ENCODE results near the gene SOX1. TPM values are rescaled to one million over a fixed set of nuclear protein-coding genes. Genes with fewer than 3 reads are reported as not detected.

SOX1 gene
- total RNA-seq, 1 experiment from 2014 or later: not detected

DNA sequence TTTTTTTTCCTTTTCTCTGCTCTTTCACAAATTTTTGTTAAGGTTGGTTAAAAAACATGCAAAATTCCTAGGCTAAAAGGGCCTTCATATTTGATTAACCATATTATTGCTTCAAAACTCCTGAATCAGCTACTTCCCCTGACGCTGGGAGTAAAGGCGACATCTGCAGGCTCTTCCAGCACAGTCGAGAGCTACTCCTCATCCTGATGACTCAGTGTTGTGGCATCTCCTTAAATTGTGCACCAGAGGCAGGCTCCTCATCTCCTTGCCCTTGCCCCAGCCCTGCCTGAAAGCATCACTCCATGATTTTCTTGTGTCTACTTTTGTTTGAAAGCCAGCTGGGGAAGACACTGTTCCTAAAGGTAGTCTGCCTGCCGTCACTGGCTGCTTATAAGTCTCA is 24.5 kb upstream of the SOX1 start:
- BruUV-seq (replicated peaks): no TSS peak
- Mint-ChIP-seq H3K9me3 (ENCODE audit: unreplicated experiment) (peaks cover 31% of the 10 kb centered on the region), H3K4me3 (ENCODE audit: unreplicated experiment) (no peak overlapping the region), H3K4me1 (ENCODE audit: insufficient read depth, unreplicated experiment) (no peaks in the 10 kb centered on the region), H3K36me3 (ENCODE audit: insufficient read depth, unreplicated experiment) (no peaks in the 10 kb centered on the region), H3K27me3 (ENCODE audit: insufficient read depth, unreplicated experiment) (no peaks in the 10 kb centered on the region), H3K27ac (ENCODE audit: low read depth, unreplicated experiment) (no peak overlapping the region)
- CTCF ChIA-PET: interaction anchor here (0.6 to 1.7 kb wide), 3 partner anchors 9 to 89 kb away, joined by 4 to 6 read pairs (median 6); no protein-coding TSS in a partner anchor
- intact Hi-C loops (cut with micrococcal nuclease): no loop called here
- TF ChIP-seq, protein P1, sequence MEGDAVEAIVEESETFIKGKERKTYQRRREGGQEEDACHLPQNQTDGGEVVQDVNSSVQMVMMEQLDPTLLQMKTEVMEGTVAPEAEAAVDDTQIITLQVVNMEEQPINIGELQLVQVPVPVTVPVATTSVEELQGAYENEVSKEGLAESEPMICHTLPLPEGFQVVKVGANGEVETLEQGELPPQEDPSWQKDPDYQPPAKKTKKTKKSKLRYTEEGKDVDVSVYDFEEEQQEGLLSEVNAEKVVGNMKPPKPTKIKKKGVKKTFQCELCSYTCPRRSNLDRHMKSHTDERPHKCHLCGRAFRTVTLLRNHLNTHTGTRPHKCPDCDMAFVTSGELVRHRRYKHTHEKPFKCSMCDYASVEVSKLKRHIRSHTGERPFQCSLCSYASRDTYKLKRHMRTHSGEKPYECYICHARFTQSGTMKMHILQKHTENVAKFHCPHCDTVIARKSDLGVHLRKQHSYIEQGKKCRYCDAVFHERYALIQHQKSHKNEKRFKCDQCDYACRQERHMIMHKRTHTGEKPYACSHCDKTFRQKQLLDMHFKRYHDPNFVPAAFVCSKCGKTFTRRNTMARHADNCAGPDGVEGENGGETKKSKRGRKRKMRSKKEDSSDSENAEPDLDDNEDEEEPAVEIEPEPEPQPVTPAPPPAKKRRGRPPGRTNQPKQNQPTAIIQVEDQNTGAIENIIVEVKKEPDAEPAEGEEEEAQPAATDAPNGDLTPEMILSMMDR (IDR thresholded peaks at IDR 0.05; ENCODE audit: unreplicated experiment): no peak
- POLR2A ChIA-PET: interaction anchor here (0.5 kb wide), 1 partner anchor 72 kb away, joined by 4 read pairs; no protein-coding TSS in a partner anchor
- DNase-seq (ENCODE audit: unreplicated experiment): peak; percentile 24

DNA sequence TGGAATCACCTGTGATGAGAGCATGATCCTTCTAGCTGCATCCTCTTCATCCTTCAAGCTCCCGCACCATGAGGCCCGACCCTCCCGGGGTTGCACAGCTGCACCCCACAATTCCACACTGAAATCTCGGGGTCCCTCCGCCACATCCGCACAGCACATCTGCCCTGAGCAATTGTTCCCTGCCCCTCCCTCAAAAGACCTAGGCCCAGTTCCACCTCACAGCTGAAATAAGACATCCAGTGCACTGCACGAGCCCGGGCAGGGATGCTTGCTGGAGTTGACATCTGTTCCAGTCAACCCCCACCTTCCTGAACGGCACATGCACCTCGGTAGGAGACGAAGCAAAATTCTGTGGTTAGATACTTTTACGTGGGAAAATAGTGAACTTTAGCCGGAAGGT is 14.7 kb upstream of the SOX1 start:
- Mint-ChIP-seq H3K27ac (ENCODE audit: low read depth, unreplicated experiment) (no peak overlapping the region), H3K4me1 (ENCODE audit: insufficient read depth, unreplicated experiment) (no peaks in the 10 kb centered on the region), H3K27me3 (ENCODE audit: insufficient read depth, unreplicated experiment) (no peaks in the 10 kb centered on the region), H3K9me3 (ENCODE audit: unreplicated experiment) (peaks cover 11% of the 10 kb centered on the region), H3K4me3 (ENCODE audit: unreplicated experiment) (no peak overlapping the region), H3K36me3 (ENCODE audit: insufficient read depth, unreplicated experiment) (no peaks in the 10 kb centered on the region)
- TF ChIP-seq, protein P1 (IDR thresholded peaks at IDR 0.05; ENCODE audit: unreplicated experiment): no peak
- no TSS peak for BruUV-seq (replicated peaks)
- no peak for DNase-seq (ENCODE audit: unreplicated experiment)
- ChIA-PET POLR2A (no interaction called here), CTCF (interaction anchor here (1.0 to 1.4 kb wide), 2 partner anchors 9 to 10 kb away, joined by 6 read pairs; no protein-coding TSS in a partner anchor)
- intact Hi-C loops (cut with micrococcal nuclease): no loop called here

DNA sequence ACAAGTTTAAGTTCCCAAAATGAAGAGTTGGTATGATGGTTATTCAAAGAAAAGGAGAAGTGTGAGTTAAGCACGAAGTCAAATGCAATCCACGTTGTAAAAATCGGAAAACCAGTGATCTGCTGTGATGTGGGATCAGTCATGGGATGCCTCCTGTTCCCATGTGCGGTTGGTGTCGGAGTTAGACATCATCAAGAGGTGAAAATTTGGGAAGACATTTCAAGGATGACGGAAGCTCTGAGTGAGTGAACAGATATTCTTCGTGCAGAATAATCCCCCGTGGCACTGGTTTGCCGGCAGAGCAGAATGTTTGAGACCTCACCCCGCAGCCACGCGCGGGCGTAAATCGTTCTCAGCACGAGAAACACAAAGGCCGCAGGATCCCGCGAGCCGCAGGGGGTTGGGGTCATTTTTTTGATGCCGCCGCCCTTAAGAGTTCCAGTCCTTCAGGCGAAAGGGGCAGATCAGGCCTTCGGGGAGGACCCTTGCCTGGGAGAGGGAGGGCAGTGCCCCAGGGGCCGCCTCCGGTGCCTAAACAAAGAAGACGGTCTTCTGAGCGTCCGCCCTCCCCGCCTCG is 13.7 kb upstream of the SOX1 start:
- ChIA-PET CTCF (no interaction called here), POLR2A (no interaction called here)
- DNase-seq (ENCODE audit: unreplicated experiment): no peak
- no peaks in the 10 kb centered on the region for H3K36me3 Mint-ChIP-seq (ENCODE audit: insufficient read depth, unreplicated experiment)
- no peaks in the 10 kb centered on the region for H3K4me1 Mint-ChIP-seq (ENCODE audit: insufficient read depth, unreplicated experiment)
- H3K27ac Mint-ChIP-seq (ENCODE audit: low read depth, unreplicated experiment): no peak overlapping the region
- intact Hi-C loops (cut with micrococcal nuclease): no loop called here
- TF ChIP-seq, protein P1 (IDR thresholded peaks at IDR 0.05; ENCODE audit: unreplicated experiment): no peak
- BruUV-seq (replicated peaks): no TSS peak
- H3K9me3 Mint-ChIP-seq (ENCODE audit: unreplicated experiment): peaks cover under 1% of the 10 kb centered on the region
- no peak overlapping the region for H3K4me3 Mint-ChIP-seq (ENCODE audit: unreplicated experiment)
- H3K27me3 Mint-ChIP-seq (ENCODE audit: insufficient read depth, unreplicated experiment): no peaks in the 10 kb centered on the region

DNA sequence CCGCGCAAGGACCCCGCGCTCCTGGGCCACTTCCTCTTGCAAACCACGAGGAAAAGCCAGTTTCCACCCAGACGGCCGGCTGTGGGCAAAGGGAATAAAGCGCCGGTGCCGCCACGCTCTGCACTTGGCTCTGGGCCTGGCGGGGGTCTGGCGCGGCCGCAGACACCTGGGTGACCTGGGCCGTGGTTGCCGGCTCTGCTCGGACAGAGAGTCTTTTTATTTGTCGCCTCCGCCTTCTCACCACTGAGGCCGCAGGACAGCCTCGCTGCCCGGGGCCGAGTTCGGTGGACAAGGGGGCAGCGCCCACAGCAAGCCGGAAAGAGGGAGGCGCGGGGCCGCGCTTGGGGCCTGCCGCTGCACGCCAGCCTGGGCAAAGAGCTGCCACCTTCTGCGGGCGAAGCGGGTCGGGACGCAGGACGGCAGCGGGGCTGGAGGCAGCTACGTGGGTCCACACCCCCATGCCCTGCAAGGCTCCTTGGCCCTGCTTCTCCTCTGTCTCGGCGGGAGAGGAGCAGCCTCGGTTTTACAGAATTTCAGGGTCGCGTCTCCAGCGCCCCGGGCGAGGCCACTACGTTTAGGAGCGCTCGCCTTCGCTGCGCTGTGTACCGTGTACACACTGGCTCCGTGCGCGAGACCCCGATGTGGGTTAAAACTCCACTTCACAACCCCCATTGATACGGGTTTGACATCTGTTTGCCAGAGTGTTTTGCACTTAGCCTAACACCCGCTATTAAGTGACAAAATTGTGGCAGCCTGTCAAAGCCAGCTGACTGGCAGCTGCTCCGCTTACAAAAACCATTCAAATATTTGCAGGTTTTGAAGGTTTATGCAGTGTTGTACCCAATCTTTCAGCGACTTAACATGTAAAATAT is 13.0 kb upstream of the SOX1 start:
- POLR2A ChIA-PET: no interaction called here
- Mint-ChIP-seq H3K4me3 (ENCODE audit: unreplicated experiment) (no peak overlapping the region), H3K36me3 (ENCODE audit: insufficient read depth, unreplicated experiment) (no peaks in the 10 kb centered on the region), H3K27ac (ENCODE audit: low read depth, unreplicated experiment) (no peak overlapping the region), H3K9me3 (ENCODE audit: unreplicated experiment) (no peaks in the 10 kb centered on the region), H3K27me3 (ENCODE audit: insufficient read depth, unreplicated experiment) (no peaks in the 10 kb centered on the region), H3K4me1 (ENCODE audit: insufficient read depth, unreplicated experiment) (no peaks in the 10 kb centered on the region)
- CTCF ChIA-PET: no interaction called here
- no peak for DNase-seq (ENCODE audit: unreplicated experiment)
- TF ChIP-seq, protein P1 (IDR thresholded peaks at IDR 0.05; ENCODE audit: unreplicated experiment): no peak
- BruUV-seq (replicated peaks): no TSS peak
- intact Hi-C loops (cut with micrococcal nuclease): no loop called here
